ENCODE measurements around the gene ITPKB. TPM values are rescaled to one million over a fixed set of nuclear protein-coding genes. Genes with fewer than 3 reads are reported as not detected.
A peak's percentile ranks its signal among the peaks of the same experiment; 100 is the strongest.

The ITPKB gene
- total and polyA plus RNA-seq, 4 experiments from 2014 or later: 52.2 to 159 (median 104) TPM

DNA sequence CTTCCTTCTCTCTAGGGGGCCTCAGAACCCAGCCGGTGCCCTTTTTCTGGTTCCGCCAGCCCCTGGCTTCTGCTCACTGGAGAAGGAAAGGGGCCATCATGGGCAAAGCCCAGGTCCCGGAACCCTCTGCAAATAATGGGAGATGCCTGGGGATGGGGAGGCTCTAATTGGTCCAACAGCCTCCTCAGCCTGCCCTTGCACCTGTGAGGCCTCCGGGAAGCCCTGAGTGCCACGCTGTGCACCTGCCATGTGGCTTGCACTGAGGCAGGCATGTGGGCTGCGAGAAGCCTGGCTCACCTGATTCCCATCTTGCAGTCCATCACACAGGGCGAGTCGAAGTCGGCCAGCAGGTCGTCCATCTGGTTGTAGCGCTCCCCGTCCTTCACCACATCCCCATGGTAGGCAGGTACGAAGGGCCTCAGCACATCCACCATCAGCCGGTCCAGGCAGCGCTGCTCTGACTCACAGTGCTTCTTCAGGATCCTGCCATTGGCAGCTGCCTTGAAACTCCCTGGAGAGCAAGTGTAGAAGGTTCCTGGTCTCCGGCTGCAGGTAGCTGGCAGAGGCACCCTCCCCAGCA lies 92.1 kb downstream of the ITPKB start:
- Histone ChIP-seq H3K4me3 (ENCODE audit: low read length in 2 of 2) (no peak overlapping the region), H3K9me3 (ENCODE audit: control insufficient read depth in 1 of 2, low read length in 2 of 2) (no peaks in the 10 kb centered on the region), H3K27me3 (ENCODE audit: insufficient read depth, low read length) (no peaks in the 10 kb centered on the region), H3K36me3 (ENCODE audit: insufficient read depth, low read length) (peaks cover 51% of the 10 kb centered on the region), H3K27ac (ENCODE audit: low read depth, low read length) (peak overlapping the region; percentile 5), H3K4me1 (ENCODE audit: insufficient read depth, low read length) (peaks cover 57% of the 10 kb centered on the region)
- H3K4me1 Mint-ChIP-seq: peaks cover 43 to 78% (median 56%) of the 10 kb centered on the region in 4 donors
- ChIA-PET CTCF (ENCODE audit: partially characterized antibody) (interaction anchor here (1.0 to 2.0 kb wide), 3 partner anchors 11 to 41 kb away, joined by 3 to 7 read pairs (median 4); no protein-coding TSS in a partner anchor), POLR2A (ENCODE audit: partially characterized antibody) (interaction anchor here (1.0 to 1.3 kb wide), 3 partner anchors 16 to 86 kb away, joined by 3 read pairs; no protein-coding TSS in a partner anchor)
- H3K4me3 Mint-ChIP-seq: peak overlapping the region in 3 of 8 donors; percentile 15 to 27 (median 22)
- H3K9me3 Mint-ChIP-seq: peaks cover 0 to 3% (median 0%) of the 10 kb centered on the region in 8 donors
- H3K27me3 Mint-ChIP-seq: no peaks in the 10 kb centered on the region
- peak in 1 of 5 donors; percentile 2 for DNase-seq
- intact Hi-C loops (cut with micrococcal nuclease): no loop called here
- H3K27ac Mint-ChIP-seq: peak overlapping the region in 6 of 7 donors; percentile 22 to 87 (median 62)
- H3K36me3 Mint-ChIP-seq: peaks cover 40 to 76% of the 10 kb centered on the region in 2 donors

DNA sequence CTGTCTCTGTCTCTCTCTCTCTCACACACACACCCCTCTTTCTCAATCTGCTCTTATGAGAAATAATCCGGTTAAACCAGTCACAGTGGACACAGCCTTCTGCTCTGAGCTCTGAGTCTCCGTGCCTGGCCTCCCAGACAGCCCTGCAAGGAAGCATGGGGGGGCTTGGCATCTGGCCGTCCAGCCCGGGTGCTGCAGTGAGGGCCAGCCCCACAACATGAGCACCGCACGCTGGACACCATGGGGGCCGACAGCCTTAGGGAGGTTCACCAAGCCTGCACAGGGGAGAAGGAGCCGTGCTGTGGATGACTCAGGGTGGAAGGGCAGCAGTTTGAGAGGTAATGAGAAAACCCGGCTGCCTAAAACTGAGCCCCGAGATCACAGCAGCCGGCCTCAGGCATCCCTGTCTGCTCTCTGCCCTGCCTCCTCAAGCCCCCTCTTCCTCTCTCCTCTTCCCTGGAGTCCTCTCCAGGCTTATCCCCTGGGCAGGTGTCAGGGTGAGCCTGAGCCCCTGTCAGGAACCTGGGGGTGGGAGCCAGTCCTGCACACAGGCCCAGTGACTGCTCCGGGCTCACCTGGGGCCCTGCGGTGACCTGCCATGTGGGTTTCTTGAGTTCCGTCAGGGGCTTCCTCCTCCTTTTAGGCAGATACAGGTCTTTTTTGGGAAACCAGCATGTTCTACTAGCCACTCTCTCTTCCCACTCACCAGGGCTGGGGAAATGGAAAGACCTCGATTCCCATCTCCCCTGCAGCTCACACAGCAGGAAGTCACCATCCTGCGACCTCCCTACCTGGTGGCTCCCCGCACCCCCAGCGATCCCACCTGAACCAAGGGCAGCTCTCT lies 92.8 kb downstream of the ITPKB start:
- H3K4me3 ChIP-seq (ENCODE audit: low read length in 2 of 2): no peak overlapping the region
- DNase-seq: peak in 1 of 5 donors; percentile 35
- Mint-ChIP-seq H3K27me3 (no peaks in the 10 kb centered on the region), H3K27ac (peak overlapping the region in 6 of 7 donors; percentile 59 to 90 (median 82)), H3K36me3 (peaks cover 42 to 79% of the 10 kb centered on the region in 2 donors), H3K4me1 (peaks cover 43 to 78% (median 59%) of the 10 kb centered on the region in 4 donors), H3K9me3 (peaks cover 0 to 3% (median 0%) of the 10 kb centered on the region in 8 donors), H3K4me3 (peak overlapping the region in 5 of 8 donors; percentile 15 to 61 (median 59))
- POLR2A ChIA-PET (ENCODE audit: partially characterized antibody): interaction anchor here (1.1 kb wide), 1 partner anchor 31 kb away, joined by 3 read pairs; no protein-coding TSS in a partner anchor
- no peaks in the 10 kb centered on the region for H3K9me3 ChIP-seq (ENCODE audit: control insufficient read depth in 1 of 2, low read length in 2 of 2)
- peaks cover 57% of the 10 kb centered on the region for H3K4me1 ChIP-seq (ENCODE audit: insufficient read depth, low read length)
- peaks cover 58% of the 10 kb centered on the region for H3K36me3 ChIP-seq (ENCODE audit: insufficient read depth, low read length)
- intact Hi-C loops (cut with micrococcal nuclease): no loop called here
- H3K27me3 ChIP-seq (ENCODE audit: insufficient read depth, low read length): no peaks in the 10 kb centered on the region
- CTCF ChIA-PET (ENCODE audit: partially characterized antibody): interaction anchor here (1.0 to 1.5 kb wide), 3 partner anchors 16 to 154 kb away, joined by 3 to 4 read pairs (median 4); no protein-coding TSS in a partner anchor
- H3K27ac ChIP-seq (ENCODE audit: low read depth, low read length): peak overlapping the region; percentile 42

DNA sequence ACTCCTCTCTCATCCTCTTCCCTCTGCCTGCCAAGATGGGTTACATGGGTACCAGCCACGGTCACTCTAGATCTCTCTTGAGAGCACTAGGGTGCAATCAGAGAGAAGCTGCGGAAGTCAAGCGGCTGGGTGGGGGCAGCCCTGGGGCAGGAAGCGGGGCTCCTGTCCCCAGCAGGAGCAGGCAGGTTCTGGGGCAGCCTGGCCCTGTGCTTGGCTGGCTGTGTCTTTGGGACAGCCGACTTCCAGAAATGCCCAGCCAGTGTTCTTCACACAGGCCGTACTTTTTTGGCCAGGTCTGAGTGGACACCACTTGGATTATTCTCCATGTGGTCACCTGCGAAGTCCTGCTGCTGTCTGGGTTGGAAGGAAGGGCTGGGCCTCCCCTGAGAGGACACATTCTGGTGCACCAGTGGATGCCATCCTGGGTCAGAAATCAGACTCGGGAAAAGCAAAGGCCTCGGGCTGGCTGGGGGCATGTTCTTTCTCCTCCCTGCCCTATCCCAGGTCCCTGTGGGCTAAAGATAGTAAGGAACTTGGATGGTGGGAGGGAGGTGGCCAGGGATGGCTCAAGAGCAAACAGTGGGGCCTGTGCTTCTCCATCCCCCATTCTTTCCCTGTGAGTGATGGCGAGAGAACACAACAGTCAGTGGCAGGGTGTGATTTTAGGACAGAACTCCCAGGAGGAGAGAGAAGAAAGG lies 93.7 kb downstream of the ITPKB start:
- Histone ChIP-seq H3K9me3 (ENCODE audit: control insufficient read depth in 1 of 2, low read length in 2 of 2) (no peaks in the 10 kb centered on the region), H3K27me3 (ENCODE audit: insufficient read depth, low read length) (no peaks in the 10 kb centered on the region), H3K4me1 (ENCODE audit: insufficient read depth, low read length) (peaks cover 57% of the 10 kb centered on the region), H3K4me3 (ENCODE audit: low read length in 2 of 2) (no peak overlapping the region), H3K27ac (ENCODE audit: low read depth, low read length) (peak overlapping the region; percentile 42), H3K36me3 (ENCODE audit: insufficient read depth, low read length) (peaks cover 66% of the 10 kb centered on the region)
- DNase-seq: peak in 1 of 5 donors; percentile 40
- ChIA-PET POLR2A (ENCODE audit: partially characterized antibody) (interaction anchor here (1.0 to 2.2 kb wide), 5 partner anchors 8 to 78 kb away, joined by 3 to 10 read pairs (median 3); no protein-coding TSS in a partner anchor), CTCF (ENCODE audit: partially characterized antibody) (interaction anchor here (1.0 to 4.2 kb wide), 6 partner anchors 8 to 155 kb away, joined by 3 to 14 read pairs (median 4); no protein-coding TSS in a partner anchor)
- H3K9me3 Mint-ChIP-seq: peaks cover 0 to 3% (median 0%) of the 10 kb centered on the region in 8 donors
- H3K36me3 Mint-ChIP-seq: peaks cover 49 to 81% of the 10 kb centered on the region in 2 donors
- peak overlapping the region; percentile 21 to 71 (median 62) for H3K4me3 Mint-ChIP-seq
- H3K27me3 Mint-ChIP-seq: no peaks in the 10 kb centered on the region
- peaks cover 41 to 72% (median 57%) of the 10 kb centered on the region in 4 donors for H3K4me1 Mint-ChIP-seq
- intact Hi-C loops (cut with micrococcal nuclease): no loop called here
- H3K27ac Mint-ChIP-seq: peak overlapping the region in 6 of 7 donors; percentile 57 to 91 (median 89)

DNA sequence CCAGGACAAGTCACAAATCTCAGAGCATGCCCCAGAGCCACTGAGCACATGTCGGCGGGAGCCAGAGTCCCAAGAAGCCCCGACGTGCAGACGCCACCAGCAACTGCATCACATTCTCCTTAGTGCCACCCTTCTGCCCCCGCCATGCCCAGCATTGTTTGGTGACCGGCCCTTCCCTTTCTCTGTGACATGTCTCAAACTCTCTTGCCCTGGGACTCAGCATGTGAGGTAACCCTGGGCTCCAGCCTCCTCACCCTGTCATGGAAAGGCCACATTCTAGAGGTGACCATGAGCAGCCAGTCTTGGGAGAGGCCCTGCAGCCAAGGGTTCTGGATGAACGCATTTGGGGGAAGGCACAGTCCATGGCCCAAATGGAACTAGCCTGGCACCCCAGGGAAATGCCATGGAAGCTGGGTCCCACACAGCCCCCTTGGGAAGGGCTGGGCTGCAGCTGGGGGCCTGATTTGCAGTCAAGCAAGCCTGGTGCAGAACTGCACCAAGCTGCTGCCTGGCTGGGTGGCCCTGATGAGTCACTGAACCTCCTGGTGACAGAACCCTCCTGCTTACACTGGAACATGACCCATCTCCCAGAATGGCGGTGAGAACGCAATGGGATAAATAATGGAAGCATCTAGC lies 94.4 kb downstream of the ITPKB start:
- Histone ChIP-seq H3K36me3 (ENCODE audit: insufficient read depth, low read length) (peaks cover 74% of the 10 kb centered on the region), H3K4me3 (ENCODE audit: low read length in 2 of 2) (no peak overlapping the region), H3K27ac (ENCODE audit: low read depth, low read length) (peak overlapping the region; percentile 42), H3K4me1 (ENCODE audit: insufficient read depth, low read length) (peaks cover 57% of the 10 kb centered on the region), H3K27me3 (ENCODE audit: insufficient read depth, low read length) (no peaks in the 10 kb centered on the region), H3K9me3 (ENCODE audit: control insufficient read depth in 1 of 2, low read length in 2 of 2) (no peaks in the 10 kb centered on the region)
- peak in 1 of 5 donors; percentile 35 for DNase-seq
- peak overlapping the region; percentile 21 to 76 (median 64) for H3K4me3 Mint-ChIP-seq
- H3K36me3 Mint-ChIP-seq: peaks cover 54 to 81% of the 10 kb centered on the region in 2 donors
- CTCF ChIA-PET (ENCODE audit: partially characterized antibody): interaction anchor here (0.7 to 4.2 kb wide), 10 partner anchors 9 to 183 kb away, joined by 3 to 14 read pairs (median 3); partner anchors contain the start of gene ITPKB
- peak overlapping the region in 6 of 7 donors; percentile 87 to 92 (median 90) for H3K27ac Mint-ChIP-seq
- no peaks in the 10 kb centered on the region for H3K27me3 Mint-ChIP-seq
- POLR2A ChIA-PET (ENCODE audit: partially characterized antibody): interaction anchor here (0.8 to 3.2 kb wide), 12 partner anchors 9 to 294 kb away, joined by 3 to 20 read pairs (median 4); no protein-coding TSS in a partner anchor
- peaks cover 0 to 3% (median 0%) of the 10 kb centered on the region in 8 donors for H3K9me3 Mint-ChIP-seq
- intact Hi-C loops (cut with micrococcal nuclease): no loop called here
- H3K4me1 Mint-ChIP-seq: peaks cover 37 to 69% (median 56%) of the 10 kb centered on the region in 4 donors

DNA sequence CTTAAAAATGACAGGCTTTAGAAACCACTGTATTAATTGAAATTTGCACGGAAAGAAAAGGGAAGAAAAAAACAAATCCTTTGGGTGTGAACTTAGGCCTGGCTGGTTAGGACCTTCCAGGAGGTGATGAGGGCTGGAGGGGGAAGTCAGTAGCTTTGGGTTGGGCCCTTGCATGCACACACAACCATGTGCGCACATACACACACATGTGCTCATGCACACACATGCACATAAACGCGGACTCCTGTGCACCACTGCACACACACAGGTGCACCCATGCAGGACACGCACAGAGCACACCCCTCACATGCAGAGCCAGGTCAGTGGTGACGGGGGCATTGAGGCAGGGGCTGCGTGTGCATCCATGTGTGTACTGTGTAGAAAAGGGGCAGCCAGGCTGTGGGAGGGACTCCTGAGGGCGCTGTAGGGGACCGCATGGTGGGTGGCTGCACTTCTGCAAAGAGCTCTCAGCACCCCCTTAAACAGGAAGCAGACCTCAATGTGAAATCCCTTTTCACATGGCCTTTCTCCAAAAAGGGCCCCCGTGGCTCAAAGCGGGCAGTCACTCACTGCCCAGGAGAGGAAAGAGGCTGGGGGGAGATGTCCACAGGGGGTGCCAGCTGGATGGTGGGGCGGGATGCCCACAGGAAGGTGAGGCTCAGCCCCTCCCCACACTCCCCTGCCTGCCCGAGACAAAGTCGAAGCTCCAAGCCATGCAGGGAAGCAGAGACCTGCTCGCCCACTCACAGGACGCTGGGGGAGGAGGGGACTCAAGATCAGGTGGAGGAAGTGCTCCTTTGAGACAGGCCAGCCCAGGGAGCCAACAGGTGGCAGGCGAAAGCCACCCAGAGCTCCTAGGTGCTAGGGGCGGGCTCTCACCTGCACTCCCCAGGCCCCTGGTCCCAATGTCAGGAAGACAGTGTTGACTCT lies 95.2 kb downstream of the ITPKB start:
- Histone ChIP-seq H3K4me3 (ENCODE audit: low read length in 2 of 2) (no peak overlapping the region), H3K27ac (ENCODE audit: low read depth, low read length) (peak overlapping the region; percentile 42), H3K36me3 (ENCODE audit: insufficient read depth, low read length) (peaks cover 74% of the 10 kb centered on the region), H3K27me3 (ENCODE audit: insufficient read depth, low read length) (no peaks in the 10 kb centered on the region), H3K4me1 (ENCODE audit: insufficient read depth, low read length) (peaks cover 57% of the 10 kb centered on the region), H3K9me3 (ENCODE audit: control insufficient read depth in 1 of 2, low read length in 2 of 2) (no peaks in the 10 kb centered on the region)
- H3K36me3 Mint-ChIP-seq: peaks cover 49 to 82% of the 10 kb centered on the region in 2 donors
- DNase-seq: peak in 3 of 5 donors; percentile 31 to 62 (median 39)
- H3K9me3 Mint-ChIP-seq: no peaks in the 10 kb centered on the region
- H3K4me1 Mint-ChIP-seq: peaks cover 33 to 68% (median 52%) of the 10 kb centered on the region in 4 donors
- H3K27ac Mint-ChIP-seq: peak overlapping the region in 6 of 7 donors; percentile 87 to 92 (median 90)
- intact Hi-C loops (cut with micrococcal nuclease): no loop called here
- no peaks in the 10 kb centered on the region for H3K27me3 Mint-ChIP-seq
- POLR2A ChIA-PET (ENCODE audit: partially characterized antibody): interaction anchor here (0.7 to 3.5 kb wide), 16 partner anchors 8 to 295 kb away, joined by 3 to 20 read pairs (median 4); no protein-coding TSS in a partner anchor
- H3K4me3 Mint-ChIP-seq: peak overlapping the region in 7 of 8 donors; percentile 28 to 76 (median 62)
- CTCF ChIA-PET (ENCODE audit: partially characterized antibody): interaction anchor here (0.7 to 4.2 kb wide), 12 partner anchors 10 to 184 kb away, joined by 3 to 14 read pairs (median 4); partner anchors contain the start of gene ITPKB
